ENCODE results near the gene LCN15. TPM values are rescaled to one million over a fixed set of nuclear protein-coding genes. Genes with fewer than 3 reads are reported as not detected.

Gene LCN15
- total RNA-seq, 4 donors from 2014 or later = 1.5 to 9.3 TPM; not detected in 2

- TF ChIP-seq CTCF (IDR thresholded peaks at IDR 0.05) = peak; percentile 46 to 70 (median 58)
- no peak for TF ChIP-seq POLR2A (IDR thresholded peaks at IDR 0.05)
- H3K4me1 ChIP-seq = peaks cover 0 to 28% (median 2%) of the 10 kb centered on the region in 4 donors
- no peaks in the 10 kb centered on the region for H3K9me3 ChIP-seq
- no peak overlapping the region for H3K4me3 ChIP-seq
- H3K36me3 ChIP-seq = no peaks in the 10 kb centered on the region
- H3K27ac ChIP-seq = no peak overlapping the region
- no peaks in the 10 kb centered on the region for H3K27me3 ChIP-seq
- DNase-seq = no peak
These were observed 20.1 kb upstream of the LCN15 start for GRCh38 chr9:136784249-136784996.

GRCh38 chr9:136782452-136782851 is 18.1 kb upstream of the LCN15 start:
- no peak for DNase-seq
- Histone ChIP-seq H3K27me3 (no peaks in the 10 kb centered on the region), H3K4me1 (peaks cover 0 to 24% (median 0%) of the 10 kb centered on the region in 4 donors), H3K9me3 (no peaks in the 10 kb centered on the region), H3K27ac (no peak overlapping the region), H3K4me3 (no peak overlapping the region), H3K36me3 (no peaks in the 10 kb centered on the region)
- TF ChIP-seq POLR2A (IDR thresholded peaks at IDR 0.05) = no peak
- TF ChIP-seq CTCF (IDR thresholded peaks at IDR 0.05) = no peak

- Histone ChIP-seq H3K4me1 (peaks cover 0 to 7% (median 0%) of the 10 kb centered on the region in 4 donors), H3K9me3 (no peaks in the 10 kb centered on the region), H3K27me3 (no peaks in the 10 kb centered on the region), H3K27ac (no peak overlapping the region), H3K36me3 (no peaks in the 10 kb centered on the region), H3K4me3 (no peak overlapping the region)
- TF ChIP-seq POLR2A (IDR thresholded peaks at IDR 0.05) = no peak
- no peak for TF ChIP-seq CTCF (IDR thresholded peaks at IDR 0.05)
- DNase-seq = no peak
These were observed 15.5 kb upstream of the LCN15 start for GRCh38 chr9:136779808-136780207.

GRCh38 chr9:136777359-136777758 is 13.0 kb upstream of the LCN15 start:
- Histone ChIP-seq H3K4me3 (peak overlapping the region in 1 of 4 donors; percentile 22), H3K36me3 (no peaks in the 10 kb centered on the region), H3K4me1 (no peaks in the 10 kb centered on the region), H3K9me3 (no peaks in the 10 kb centered on the region), H3K27me3 (no peaks in the 10 kb centered on the region), H3K27ac (peak overlapping the region in 2 of 4 donors; percentile 27 to 64)
- no peak for DNase-seq
- TF ChIP-seq POLR2A (IDR thresholded peaks at IDR 0.05) (no peak), CTCF (IDR thresholded peaks at IDR 0.05) (no peak)

- H3K27ac ChIP-seq = peak overlapping the region in 2 of 4 donors; percentile 27 to 64
- H3K27me3 ChIP-seq = no peaks in the 10 kb centered on the region
- no peak for DNase-seq
- no peaks in the 10 kb centered on the region for H3K9me3 ChIP-seq
- no peak overlapping the region for H3K4me3 ChIP-seq
- no peaks in the 10 kb centered on the region for H3K4me1 ChIP-seq
- TF ChIP-seq CTCF (IDR thresholded peaks at IDR 0.05) (no peak), POLR2A (IDR thresholded peaks at IDR 0.05) (no peak)
- no peaks in the 10 kb centered on the region for H3K36me3 ChIP-seq
These were observed 12.6 kb upstream of the LCN15 start for GRCh38 chr9:136776947-136777346.

Measured in Peyer's patch (tissue), 4 donors.